Measurements from ENCODE around the gene NSMCE3. TPM values are rescaled to one million over a fixed set of nuclear protein-coding genes. Genes with fewer than 3 reads are reported as not detected.
A peak's percentile ranks its signal among the peaks of the same experiment; 100 is the strongest.

The NSMCE3 gene
- 10 to 100 TPM in 1 of 4 donors, 1 to 10 TPM in 3; 8.8 to 11.2 (median 9.3) TPM for polyA plus RNA-seq (ENCODE audit: insufficient read length in 4 of 4)

- peak; percentile 75 to 82 (median 76) for DNase-seq (ENCODE audit: low read depth in 4 of 4, low spot score in 2 of 4)
Observed at GRCh38 chr15:29269485-29270168, at the start of gene NSMCE3. TSS of gene NSMCE3 (minus strand) at chr15:29269822. CDS start at chr15:29269705, 117 bp downstream.

GRCh38 chr15:29316422-29316821 is 46.8 kb upstream of the NSMCE3 start:
- DNase-seq (ENCODE audit: low read depth in 4 of 4, low spot score in 2 of 4): no peak

- DNase-seq (ENCODE audit: low read depth in 4 of 4, low spot score in 2 of 4): no peak
Observed at GRCh38 chr15:29312387-29312786, 42.8 kb upstream of the NSMCE3 start.

- DNase-seq (ENCODE audit: low read depth in 4 of 4, low spot score in 2 of 4): no peak
Observed at GRCh38 chr15:29311696-29312095, 42.1 kb upstream of the NSMCE3 start.

- no peak for DNase-seq (ENCODE audit: low read depth in 4 of 4, low spot score in 2 of 4)
Observed at GRCh38 chr15:29309139-29309538, 39.5 kb upstream of the NSMCE3 start.

- DNase-seq (ENCODE audit: low read depth in 4 of 4, low spot score in 2 of 4): no peak
Observed at GRCh38 chr15:29308299-29308698, 38.7 kb upstream of the NSMCE3 start.

- no peak for DNase-seq (ENCODE audit: low read depth in 4 of 4, low spot score in 2 of 4)
Observed at GRCh38 chr15:29305556-29305955, 35.9 kb upstream of the NSMCE3 start.

- DNase-seq (ENCODE audit: low read depth in 4 of 4, low spot score in 2 of 4): no peak
Observed at GRCh38 chr15:29302871-29303270, 33.2 kb upstream of the NSMCE3 start.

- no peak for DNase-seq (ENCODE audit: low read depth in 4 of 4, low spot score in 2 of 4)
Observed at GRCh38 chr15:29299784-29300183, 30.2 kb upstream of the NSMCE3 start.

GRCh38 chr15:29299331-29299730 is 29.7 kb upstream of the NSMCE3 start:
- DNase-seq (ENCODE audit: low read depth in 4 of 4, low spot score in 2 of 4): no peak

GRCh38 chr15:29294732-29295325 is 25.2 kb upstream of the NSMCE3 start:
- no peak for DNase-seq (ENCODE audit: low read depth in 4 of 4, low spot score in 2 of 4)

- DNase-seq (ENCODE audit: low read depth in 4 of 4, low spot score in 2 of 4): no peak
Observed at GRCh38 chr15:29291067-29291845, 21.6 kb upstream of the NSMCE3 start.

- DNase-seq (ENCODE audit: low read depth in 4 of 4, low spot score in 2 of 4): no peak
Observed at GRCh38 chr15:29289173-29289572, 19.6 kb upstream of the NSMCE3 start.

GRCh38 chr15:29285386-29285785 is 15.8 kb upstream of the NSMCE3 start:
- no peak for DNase-seq (ENCODE audit: low read depth in 4 of 4, low spot score in 2 of 4)

GRCh38 chr15:29283381-29283780 is 13.8 kb upstream of the NSMCE3 start:
- no peak for DNase-seq (ENCODE audit: low read depth in 4 of 4, low spot score in 2 of 4)

- DNase-seq (ENCODE audit: low read depth in 4 of 4, low spot score in 2 of 4): no peak
Observed at GRCh38 chr15:29280514-29280913, 10.9 kb upstream of the NSMCE3 start.

GRCh38 chr15:29278436-29279105 is 8.9 kb upstream of the NSMCE3 start:
- no peak for DNase-seq (ENCODE audit: low read depth in 4 of 4, low spot score in 2 of 4)

GRCh38 chr15:29276366-29276765 is 6.7 kb upstream of the NSMCE3 start:
- no peak for DNase-seq (ENCODE audit: low read depth in 4 of 4, low spot score in 2 of 4)

- DNase-seq (ENCODE audit: low read depth in 4 of 4, low spot score in 2 of 4): no peak
Observed at GRCh38 chr15:29275855-29276254, 6.2 kb upstream of the NSMCE3 start.

- DNase-seq (ENCODE audit: low read depth in 4 of 4, low spot score in 2 of 4): no peak
Observed at GRCh38 chr15:29274946-29275345, 5.3 kb upstream of the NSMCE3 start.

- no peak for DNase-seq (ENCODE audit: low read depth in 4 of 4, low spot score in 2 of 4)
Observed at GRCh38 chr15:29272219-29272618, 2.6 kb upstream of the NSMCE3 start.
